Thyroid gland (tissue), 4 donors: ENCODE measurements around the gene PC. TPM values are rescaled to one million over a fixed set of nuclear protein-coding genes. Genes with fewer than 3 reads are reported as not detected.

Experiments used
- DNase-seq, 2 donors: peaks; one replicate each; pipeline ENCODE4 v3.0.0-alpha.2; 2019
- H3K27ac ChIP-seq, 3 donors: fragments of 200-600 bp; sonication (generic); 1 replicate in 2 of 3; 2 replicates in 1 of 3; pipeline ENCODE4 v1.5.1; 2016 to 2019; ENCODE audit warnings: mild to moderate bottlenecking in 1 of 3, moderate library complexity in 1 of 3
- H3K27me3 ChIP-seq: fragments of 200-600 bp; sonication (generic); one replicate; pipeline ENCODE4 v1.5.1; 2019
- H3K36me3 ChIP-seq, 2 donors: fragments of 200-600 bp; sonication (generic); one replicate each; pipeline ENCODE4 v1.5.1; 2016 to 2019
- H3K4me1 ChIP-seq, 2 donors: fragments of 200-600 bp; sonication (generic); one replicate each; pipeline ENCODE4 v1.5.1; 2017 to 2019
- H3K4me3 ChIP-seq, 3 donors: fragments of 200-600 bp; sonication (generic); replicated peaks in 1 of 3; 1 replicate in 2 of 3; 2 replicates in 1 of 3; pipeline ENCODE4 v1.5.1; 2016; ENCODE audit warnings: mild to moderate bottlenecking in 1 of 3
- H3K9me3 ChIP-seq: fragments of 200-600 bp; sonication (generic); one replicate; pipeline ENCODE4 v1.5.1; 2017
- CTCF ChIP-seq, 6 experiments: fragments of 200-600 bp in 3 of 6; fragments of 450-650 bp in 3 of 6; sonication (generic) in 3 of 6; IDR thresholded peaks; one replicate each; pipeline ENCODE4 v1.5.1; 2016 to 2019; ENCODE audit warnings: antibody characterized with exemption in 6 of 6, mild to moderate bottlenecking in 2 of 6, inconsistent platforms in 1 of 6, moderate library complexity in 1 of 6
- POLR2A ChIP-seq, 2 donors: fragments of 450-650 bp; IDR thresholded peaks; one replicate each; pipeline ENCODE4 v1.6.1; 2017; ENCODE audit warnings: antibody characterized with exemption in 2 of 2, mild to moderate bottlenecking in 2 of 2, moderate library complexity in 1 of 2
- WGBS, 2 donors: methylation state at CpG; one replicate each; pipeline ENCODE4 v1.1.5; 2017; 5-methylcytosine and 5-hydroxymethylcytosine counted together
- intact Hi-C: fragments of 100-400 bp; cut with DNase I; formaldehyde crosslinking; loops from one replicate; pipeline ENCODE4 v1.15.1; 2023
- total RNA-seq, 4 donors: library from RNA; depleted of rRNA; stranded (reverse); fragments of >200 nt; gene quantifications; one replicate each; pipeline ENCODE4 v1.2.3, GENCODE V29; 2016

The PC gene
- total RNA-seq, 4 donors from 2014 or later = 5.4 to 34.3 (median 21.9) TPM

GRCh38 chr11:66866511-66866986 lies 91.6 kb downstream of the PC start:
- TF ChIP-seq CTCF (IDR thresholded peaks at IDR 0.05) (no peak), POLR2A (IDR thresholded peaks at IDR 0.05) (no peak)
- DNase-seq = no peak
- H3K27me3 ChIP-seq = no peaks in the 10 kb centered on the region
- no peak overlapping the region for H3K27ac ChIP-seq
- no peaks in the 10 kb centered on the region for H3K4me1 ChIP-seq
- intact Hi-C loops = no loop called here
- 87 to 88% methylated on average over 7 of the region's 7 CpGs for WGBS, 2 donors
- no peaks in the 10 kb centered on the region for H3K9me3 ChIP-seq
- no peaks in the 10 kb centered on the region for H3K36me3 ChIP-seq
- no peak overlapping the region for H3K4me3 ChIP-seq

- DNase-seq = no peak
- Histone ChIP-seq H3K4me3 (no peak overlapping the region), H3K27ac (no peak overlapping the region), H3K36me3 (no peaks in the 10 kb centered on the region), H3K27me3 (no peaks in the 10 kb centered on the region), H3K4me1 (no peaks in the 10 kb centered on the region), H3K9me3 (no peaks in the 10 kb centered on the region)
- 96% methylated on average over 5 to 23 of the region's 23 CpGs for WGBS, 2 donors
- TF ChIP-seq POLR2A (IDR thresholded peaks at IDR 0.05) (no peak), CTCF (IDR thresholded peaks at IDR 0.05) (no peak)
- intact Hi-C loops = no loop called here
Measured at GRCh38 chr11:66866007-66866406, 92.2 kb downstream of the PC start.

- no peak for DNase-seq
- no peak overlapping the region for H3K4me3 ChIP-seq
- 86 to 87% methylated on average over 15 to 23 of the region's 23 CpGs for WGBS, 2 donors
- no peaks in the 10 kb centered on the region for H3K27me3 ChIP-seq
- no peak overlapping the region for H3K27ac ChIP-seq
- TF ChIP-seq POLR2A (IDR thresholded peaks at IDR 0.05) = no peak
- no peak for TF ChIP-seq CTCF (IDR thresholded peaks at IDR 0.05)
- H3K9me3 ChIP-seq = no peaks in the 10 kb centered on the region
- intact Hi-C loops = no loop called here
- no peaks in the 10 kb centered on the region for H3K36me3 ChIP-seq
- no peaks in the 10 kb centered on the region for H3K4me1 ChIP-seq
Measured at GRCh38 chr11:66864924-66865697, 93.1 kb downstream of the PC start.

GRCh38 chr11:66864172-66864901 lies 93.8 kb downstream of the PC start:
- H3K36me3 ChIP-seq = no peaks in the 10 kb centered on the region
- DNase-seq = no peak
- no peak overlapping the region for H3K27ac ChIP-seq
- 75 to 80% methylated on average over 33 to 35 of the region's 35 CpGs for WGBS, 2 donors
- no peaks in the 10 kb centered on the region for H3K4me1 ChIP-seq
- H3K9me3 ChIP-seq = no peaks in the 10 kb centered on the region
- TF ChIP-seq CTCF (IDR thresholded peaks at IDR 0.05) (no peak), POLR2A (IDR thresholded peaks at IDR 0.05) (no peak)
- no peaks in the 10 kb centered on the region for H3K27me3 ChIP-seq
- no peak overlapping the region for H3K4me3 ChIP-seq
- intact Hi-C loops = no loop called here
